Smooth muscle cell of the pulmonary artery (primary cell): ENCODE data around the gene INTS15. TPM values are rescaled to one million over a fixed set of nuclear protein-coding genes. Genes with fewer than 3 reads are reported as not detected.

Source experiments
- total RNA-seq: library from RNA; depleted of rRNA; stranded (reverse); fragments of >200 nt; gene quantifications from 2 replicates; pipeline ENCODE4 v1.2.3, GENCODE V29; 2014

INTS15 gene
- total RNA-seq: 6.9 and 10.1 TPM in 2 replicates

GRCh38 chr7:6589829-6590644, at the start of gene INTS15:
TSS of gene INTS15 (plus strand) at chr7:6590021. CDS start at chr7:6590284, 263 bp downstream.

GRCh38 chr7:6551016-6551511, 38.8 kb upstream of the INTS15 start, which contains the start of gene GRID2IP:
TSS of gene GRID2IP (minus strand) at chr7:6551461. CDS start at chr7:6551436, 25 bp downstream.

GRCh38 chr7:6577369-6578113, 12.3 kb upstream of the INTS15 start, which contains the start of gene ZDHHC4:
TSS of gene ZDHHC4 (plus strand) at chr7:6577454. CDS start at chr7:6580562, 3,108 bp downstream.

GRCh38 chr7:6614953-6615722, 25.3 kb downstream of the INTS15 start, which contains the start of gene ZNF853:
TSS of gene ZNF853 (plus strand) at chr7:6615610. CDS start at chr7:6616175, 565 bp downstream.

GRCh38 chr7:6636741-6637543, 47.1 kb downstream of the INTS15 start, which contains the start of gene ZNF316:
TSS of gene ZNF316 (plus strand) at chr7:6637318. CDS start at chr7:6642410, 5,092 bp downstream.

Other genes starting within 250 kb of the INTS15 start
- gene FAM220A, start 241.1 kb upstream of the INTS15 start, total RNA-seq: 22.7 and 25.5 TPM in 2 replicates
- gene RAC1, start 215.5 kb upstream of the INTS15 start, total RNA-seq: 62.7 and 72.3 TPM in 2 replicates
- 18.3 and 21.2 TPM in 2 replicates for gene DAGLB, start 142.1 kb upstream of the INTS15 start, total RNA-seq
- 232 and 334 TPM in 2 replicates for gene KDELR2, start 105.9 kb upstream of the INTS15 start, total RNA-seq
- gene GRID2IP, start 38.6 kb upstream of the INTS15 start, total RNA-seq: 0.07 TPM in 1 of 2 replicates, not detected in the other
- gene ZDHHC4, start 12.6 kb upstream of the INTS15 start, total RNA-seq: 71.8 and 75.7 TPM in 2 replicates
- 0.78 and 0.99 TPM in 2 replicates for gene ZNF853, start 25.6 kb downstream of the INTS15 start, total RNA-seq
- gene ZNF316, start 47.3 kb downstream of the INTS15 start, total RNA-seq: 14.7 and 22.7 TPM in 2 replicates
- gene ZNF12, start 116.9 kb downstream of the INTS15 start, total RNA-seq: 19.5 and 21.0 TPM in 2 replicates
- 0.20 TPM in 1 of 2 replicates, not detected in the other for gene RSPH10B2, start 164.1 kb downstream of the INTS15 start, total RNA-seq
- 21.3 and 27.0 TPM in 2 replicates for gene CCZ1B, start 236.3 kb downstream of the INTS15 start, total RNA-seq